Left forelimb (tissue), 1 donor: ENCODE measurements around the gene TP73.

Experiments
- DNase-seq: peaks from one replicate; pipeline ENCODE4 v3.0.0-alpha.2; 2018; ENCODE audit warnings: low spot score

Gene TP73

DNA sequence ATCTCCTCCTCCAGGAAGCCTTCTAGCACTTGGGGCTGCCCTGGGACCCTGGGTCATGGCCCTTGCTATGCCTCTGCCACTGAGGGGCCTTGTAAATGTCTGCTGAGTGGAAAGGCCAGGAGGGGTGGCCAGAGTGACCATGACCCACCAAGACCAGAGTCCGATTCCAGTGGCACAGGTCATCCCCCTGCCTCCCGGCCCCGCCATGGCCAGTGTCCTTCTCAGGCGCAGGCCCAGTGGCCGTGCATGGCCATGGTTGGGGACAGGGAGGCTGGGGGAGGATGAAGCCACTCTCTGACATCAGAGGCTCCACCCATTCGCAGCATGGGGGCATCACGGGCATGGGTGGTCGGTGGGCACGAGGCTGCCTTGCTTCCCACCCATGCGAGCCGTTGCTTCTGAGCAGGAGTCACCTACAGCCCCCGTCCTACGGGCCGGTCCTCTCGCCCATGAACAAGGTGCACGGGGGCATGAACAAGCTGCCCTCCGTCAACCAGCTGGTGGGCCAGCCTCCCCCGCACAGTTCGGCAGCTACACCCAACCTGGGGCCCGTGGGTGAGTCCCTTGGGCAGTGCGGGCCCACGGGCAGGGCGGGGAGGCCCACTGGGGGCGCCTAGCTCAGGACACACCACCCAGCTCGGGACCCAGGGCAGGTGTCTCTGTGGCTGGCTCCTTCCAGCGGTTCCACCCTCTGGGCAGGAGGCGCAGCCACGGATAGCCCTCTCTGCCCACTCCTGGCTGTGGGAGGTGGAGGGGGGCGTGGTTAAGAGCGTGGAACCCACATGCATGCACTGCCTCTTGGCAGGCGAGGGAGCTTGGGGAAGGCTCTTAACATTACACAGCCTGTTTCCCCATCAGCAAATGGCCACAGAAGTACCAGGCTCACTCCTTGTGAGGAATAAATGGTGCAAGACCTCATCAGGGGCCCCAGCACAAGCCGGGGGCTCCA is 77.6 kb downstream of the TP73 start:
- DNase-seq: no peak

DNA sequence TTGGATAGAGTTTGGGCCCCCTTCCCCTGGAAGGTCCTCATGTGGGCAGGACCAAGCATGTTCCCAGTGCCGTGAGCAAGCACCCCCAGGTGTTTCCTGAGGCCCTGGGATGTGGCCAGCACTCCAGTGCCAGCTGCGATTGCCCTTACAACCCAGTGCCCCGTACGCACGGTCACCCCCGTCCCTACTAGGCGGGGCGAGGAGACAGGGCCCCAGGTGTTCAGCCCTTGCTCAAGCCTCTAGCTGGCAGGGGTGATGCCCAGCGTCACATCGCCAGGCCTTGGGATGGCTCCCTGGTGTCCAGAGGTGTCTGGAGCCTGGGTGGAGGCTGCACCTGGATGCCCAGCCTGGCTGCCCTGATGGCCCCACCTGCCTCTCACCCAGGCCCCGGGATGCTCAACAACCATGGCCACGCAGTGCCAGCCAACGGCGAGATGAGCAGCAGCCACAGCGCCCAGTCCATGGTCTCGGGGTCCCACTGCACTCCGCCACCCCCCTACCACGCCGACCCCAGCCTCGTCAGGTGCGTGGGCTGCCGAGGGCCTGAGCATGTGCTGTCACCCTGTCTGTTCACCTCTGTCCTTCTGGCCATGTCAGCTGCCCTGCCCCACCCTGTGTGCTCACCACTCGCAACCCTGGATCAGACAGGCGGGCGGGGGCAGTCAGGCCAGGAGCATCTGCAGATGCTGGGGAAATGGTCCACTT is 78.4 kb downstream of the TP73 start:
- no peak for DNase-seq

DNA sequence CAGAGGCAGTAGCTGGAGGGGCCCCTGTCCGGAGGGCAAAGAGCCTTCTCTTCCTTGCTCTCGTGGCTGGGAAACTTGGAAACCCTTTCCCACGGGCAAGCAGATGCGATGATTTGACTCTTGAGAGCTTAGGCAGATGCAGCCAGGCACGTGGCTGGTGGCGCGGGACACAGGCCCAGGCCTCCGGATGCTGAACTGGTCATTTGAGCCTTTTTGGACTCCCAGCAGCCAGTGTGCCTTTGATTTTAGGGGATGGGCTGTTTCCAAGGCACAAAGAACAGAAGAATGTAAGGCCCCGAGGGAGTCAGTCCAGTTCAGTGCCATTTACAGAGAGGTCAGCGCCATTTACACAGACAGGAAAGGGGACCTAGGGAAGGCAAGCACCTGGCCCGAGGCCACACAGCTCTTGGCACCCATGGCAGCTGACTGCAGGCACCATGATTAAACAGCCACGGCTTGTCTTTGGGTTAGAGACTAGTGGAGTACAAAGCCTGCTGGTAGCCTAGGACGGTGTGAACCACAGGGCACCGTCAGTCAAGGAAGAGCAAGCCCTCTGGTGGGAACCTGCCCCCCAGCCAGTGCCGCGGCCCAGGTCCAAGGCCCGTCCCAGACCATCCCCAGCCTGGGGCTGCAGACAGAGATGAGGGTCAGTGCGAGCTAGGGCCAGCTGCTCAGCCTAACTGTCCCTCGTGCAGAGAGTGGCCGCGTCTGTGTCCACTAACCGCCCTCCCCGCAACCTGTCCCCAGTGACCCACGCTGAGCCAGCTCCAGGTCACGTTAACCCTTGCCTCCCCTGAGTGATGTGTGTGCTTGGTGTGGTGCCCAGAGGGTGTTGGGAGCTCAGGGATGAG is 79.5 kb downstream of the TP73 start:
- DNase-seq: no peak

DNA sequence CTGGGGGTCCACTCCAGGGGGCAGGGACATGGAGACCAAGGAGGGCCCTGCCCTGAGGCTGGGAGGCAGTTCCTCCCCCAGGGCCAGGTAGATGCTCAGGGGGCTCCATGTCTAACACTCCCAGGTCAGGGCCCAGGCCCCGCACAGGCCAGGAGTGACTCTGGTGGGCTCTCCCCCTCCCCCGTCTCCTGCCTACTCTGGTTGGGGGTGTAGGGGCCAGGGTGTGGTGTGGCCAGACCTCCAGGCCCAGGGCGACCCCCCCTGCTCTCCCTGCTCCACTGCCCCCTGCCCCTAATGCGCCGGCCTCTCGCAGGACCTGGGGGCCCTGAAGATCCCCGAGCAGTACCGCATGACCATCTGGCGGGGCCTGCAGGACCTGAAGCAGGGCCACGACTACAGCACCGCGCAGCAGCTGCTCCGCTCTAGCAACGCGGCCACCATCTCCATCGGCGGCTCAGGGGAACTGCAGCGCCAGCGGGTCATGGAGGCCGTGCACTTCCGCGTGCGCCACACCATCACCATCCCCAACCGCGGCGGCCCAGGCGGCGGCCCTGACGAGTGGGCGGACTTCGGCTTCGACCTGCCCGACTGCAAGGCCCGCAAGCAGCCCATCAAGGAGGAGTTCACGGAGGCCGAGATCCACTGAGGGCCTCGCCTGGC is 80.2 kb downstream of the TP73 start:
- DNase-seq: no peak

DNA sequence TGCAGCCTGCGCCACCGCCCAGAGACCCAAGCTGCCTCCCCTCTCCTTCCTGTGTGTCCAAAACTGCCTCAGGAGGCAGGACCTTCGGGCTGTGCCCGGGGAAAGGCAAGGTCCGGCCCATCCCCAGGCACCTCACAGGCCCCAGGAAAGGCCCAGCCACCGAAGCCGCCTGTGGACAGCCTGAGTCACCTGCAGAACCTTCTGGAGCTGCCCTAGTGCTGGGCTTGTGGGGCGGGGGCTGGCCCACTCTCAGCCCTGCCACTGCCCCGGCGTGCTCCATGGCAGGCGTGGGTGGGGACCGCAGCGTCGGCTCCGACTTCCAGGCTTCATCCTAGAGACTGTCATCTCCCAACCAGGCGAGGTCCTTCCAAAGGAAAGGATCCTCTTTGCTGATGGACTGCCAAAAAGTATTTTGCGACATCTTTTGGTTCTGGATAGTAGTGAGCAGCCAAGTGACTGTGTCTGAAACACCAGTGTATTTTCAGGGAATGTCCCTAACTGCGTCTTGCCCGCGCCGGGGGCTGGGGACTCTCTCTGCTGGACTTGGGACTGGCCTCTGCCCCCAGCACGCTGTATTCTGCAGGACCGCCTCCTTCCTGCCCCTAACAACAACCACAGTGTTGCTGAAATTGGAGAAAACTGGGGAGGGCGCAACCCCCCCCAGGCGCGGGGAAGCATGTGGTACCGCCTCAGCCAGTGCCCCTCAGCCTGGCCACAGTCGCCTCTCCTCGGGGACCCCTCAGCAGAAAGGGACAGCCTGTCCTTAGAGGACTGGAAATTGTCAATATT is 81.0 kb downstream of the TP73 start:
- DNase-seq: no peak

DNA sequence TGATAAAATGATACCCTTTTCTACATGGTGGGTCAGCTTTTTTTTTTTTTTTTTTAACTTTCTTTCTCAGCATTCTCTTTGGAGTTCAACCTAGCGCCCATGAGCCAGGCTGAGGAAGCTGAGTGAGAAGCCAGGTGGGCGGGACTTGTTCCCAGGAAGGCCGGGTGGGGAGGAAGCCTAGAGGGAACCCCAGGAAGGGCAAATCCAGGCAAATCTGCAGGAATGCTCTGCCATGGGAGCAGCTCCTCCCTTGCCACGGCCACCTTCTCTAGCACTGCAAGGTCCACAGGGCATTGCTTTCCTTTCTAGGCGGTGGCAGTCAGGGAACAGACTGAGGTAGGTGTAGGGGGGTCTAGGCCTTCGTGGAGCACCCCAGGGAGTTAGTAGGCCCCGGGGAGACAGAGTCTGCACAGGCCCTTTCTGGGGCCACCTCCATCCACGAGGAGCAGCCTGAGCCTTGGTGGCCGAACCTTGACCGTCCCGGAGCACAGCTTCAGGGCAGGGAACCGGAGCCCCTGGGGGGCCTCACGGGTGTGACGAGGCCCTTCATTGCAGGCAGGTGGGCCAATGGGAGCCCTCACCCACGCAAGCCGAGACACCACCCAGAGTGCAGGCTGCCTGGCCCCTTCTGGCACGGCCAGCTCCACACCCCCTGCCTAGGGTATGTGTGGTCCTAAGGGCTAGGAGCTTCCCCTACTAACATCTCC is 81.7 kb downstream of the TP73 start:
- DNase-seq: no peak

DNA sequence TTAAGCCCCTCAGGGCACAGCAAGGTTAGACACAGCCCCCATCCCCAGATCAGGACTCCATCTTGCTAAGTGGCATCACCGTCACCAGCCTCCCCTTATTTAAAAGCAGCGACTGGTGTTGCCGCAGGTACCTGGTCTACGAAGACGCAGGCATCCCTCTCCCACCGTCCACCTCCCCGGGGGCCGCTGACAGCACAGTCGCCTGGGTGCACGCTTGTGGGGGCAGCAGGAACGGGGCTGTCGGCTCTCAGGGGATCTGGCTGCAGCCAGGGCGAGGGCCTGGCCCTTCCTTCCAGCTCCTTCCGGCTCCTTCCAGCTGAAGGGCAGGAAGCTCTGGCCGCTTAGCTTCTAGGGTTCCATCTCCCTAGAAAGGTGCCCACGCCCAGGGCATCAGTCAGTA is 82.3 kb downstream of the TP73 start:
- DNase-seq: no peak

DNA sequence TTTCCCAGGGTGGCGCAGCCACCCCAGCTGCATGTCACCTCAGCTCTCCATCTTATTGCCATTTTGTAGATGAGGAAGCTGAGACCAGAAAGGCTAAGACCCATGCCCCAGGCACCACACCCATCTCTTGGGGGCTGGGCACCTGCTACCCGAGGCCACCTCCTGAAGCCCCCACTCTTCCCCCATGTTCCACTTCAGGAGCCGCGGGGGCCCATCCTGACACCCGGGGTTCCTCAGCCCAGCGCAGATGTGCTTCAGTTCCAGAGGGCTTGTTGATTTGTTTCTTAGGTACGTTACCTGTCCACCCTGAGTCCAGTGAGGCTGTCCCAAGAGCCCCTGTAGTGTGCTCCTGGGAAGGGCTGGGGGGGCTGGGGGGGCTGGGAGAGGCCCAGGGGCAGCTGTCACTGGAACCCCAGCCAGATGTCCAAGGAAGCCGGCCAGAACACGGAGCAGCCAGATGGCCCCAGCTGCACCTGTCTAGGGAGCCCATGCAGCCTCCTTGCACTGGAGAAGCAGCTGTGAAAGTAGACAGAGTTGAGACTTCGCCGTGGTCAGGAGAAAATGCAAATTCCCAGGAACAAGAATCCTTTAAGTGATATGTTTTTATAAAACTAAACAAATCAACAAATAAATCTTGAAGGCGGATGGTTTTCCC is 82.8 kb downstream of the TP73 start:
- DNase-seq: no peak

DNA sequence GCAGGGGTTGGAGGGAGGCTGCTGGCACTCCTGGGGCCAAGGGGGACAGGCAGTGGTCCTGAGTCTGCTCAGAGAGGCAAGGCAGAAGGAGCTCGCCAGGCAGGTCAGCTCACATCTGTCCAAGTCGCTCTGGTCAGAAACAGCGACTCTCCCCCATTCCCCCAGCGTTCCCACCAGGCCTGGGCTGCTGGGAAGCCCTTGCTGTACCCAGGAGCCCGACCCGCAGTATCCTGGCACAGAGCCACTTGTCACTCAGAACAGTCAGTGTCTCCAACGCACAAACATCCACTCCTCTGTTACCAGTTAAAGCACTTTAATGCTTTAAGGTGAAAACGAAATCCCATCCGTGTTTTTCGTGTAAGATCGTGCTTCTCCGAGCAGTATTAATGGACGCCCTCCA is 83.4 kb downstream of the TP73 start:
- no peak for DNase-seq

DNA sequence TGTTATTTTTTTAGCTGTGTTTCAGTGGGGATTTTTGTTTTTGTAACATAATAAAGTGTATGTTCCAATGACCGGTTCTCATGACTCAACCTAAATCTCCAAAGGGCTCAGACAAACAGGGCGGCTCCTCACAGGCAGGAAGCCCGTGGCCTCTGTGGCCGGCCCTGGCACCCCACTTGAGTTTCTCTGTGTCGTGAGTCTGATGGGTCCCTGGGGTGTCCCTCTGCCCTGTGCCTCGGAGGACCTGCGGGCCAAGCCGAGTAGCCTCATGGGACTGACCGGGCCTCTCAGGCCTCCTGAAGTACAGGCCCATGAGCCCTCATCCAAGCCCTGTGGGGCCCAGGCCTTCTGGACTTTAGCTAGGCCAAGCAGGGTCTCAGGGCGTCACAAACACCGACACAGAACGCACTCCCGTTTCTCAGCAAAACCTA is 83.8 kb downstream of the TP73 start:
- DNase-seq: no peak

DNA sequence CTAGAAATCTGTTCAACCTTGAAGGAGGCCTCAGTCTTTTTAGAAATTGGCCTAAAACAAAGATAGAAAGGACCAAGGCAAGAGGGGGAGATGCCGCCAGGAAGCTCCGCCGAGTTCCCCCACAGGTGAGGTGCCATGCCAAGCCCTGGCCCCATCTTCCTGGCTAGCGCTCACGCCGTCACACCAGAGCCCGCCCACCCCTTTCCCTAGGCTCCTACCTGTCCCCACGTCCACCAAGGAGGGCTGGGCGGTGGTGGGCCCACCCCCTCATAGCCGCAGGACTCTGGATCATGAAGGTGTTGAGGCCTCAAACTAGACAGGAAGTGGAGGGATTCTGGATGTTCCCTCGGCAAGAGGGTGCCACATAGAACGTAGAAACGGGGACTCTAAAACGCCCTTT is 84.4 kb downstream of the TP73 start:
- DNase-seq: no peak

DNA sequence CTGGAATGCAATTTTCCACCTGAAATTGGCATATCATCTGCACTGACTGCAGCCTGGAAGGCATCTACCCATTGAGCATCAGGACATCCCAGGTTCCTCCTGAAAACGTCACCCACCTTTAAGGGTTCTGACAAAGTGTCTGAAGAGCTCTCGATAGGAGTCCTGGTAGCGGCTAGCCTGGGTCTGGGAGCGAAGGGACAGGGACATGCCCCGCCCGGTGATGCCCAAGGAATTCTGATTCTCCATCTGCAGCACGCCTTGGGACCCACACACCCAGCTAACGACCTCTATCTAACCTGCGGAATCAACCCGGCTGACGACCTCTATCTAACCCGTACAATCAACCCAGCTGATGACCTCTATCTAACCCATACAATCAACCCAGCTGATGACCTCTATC is 86.6 kb downstream of the TP73 start:
- no peak for DNase-seq

DNA sequence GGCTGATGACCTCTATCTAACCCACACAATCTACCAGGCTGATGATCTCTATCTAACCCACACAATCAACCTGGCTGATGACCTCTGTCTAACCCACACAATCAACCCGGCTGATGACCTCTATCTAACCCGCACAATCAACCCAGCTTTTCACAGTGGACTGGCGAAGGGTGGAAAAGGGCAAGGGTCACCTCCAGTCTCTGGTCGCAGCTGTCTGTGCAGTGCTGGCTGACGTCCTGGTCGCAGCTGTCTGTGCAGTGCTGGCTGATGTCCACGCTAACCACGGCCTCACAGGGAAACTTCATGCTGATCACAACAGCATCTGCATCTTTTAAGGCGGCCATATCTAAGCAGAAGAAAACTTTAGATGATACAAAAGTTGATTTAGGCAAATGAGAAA is 87.7 kb downstream of the TP73 start:
- DNase-seq: no peak

DNA sequence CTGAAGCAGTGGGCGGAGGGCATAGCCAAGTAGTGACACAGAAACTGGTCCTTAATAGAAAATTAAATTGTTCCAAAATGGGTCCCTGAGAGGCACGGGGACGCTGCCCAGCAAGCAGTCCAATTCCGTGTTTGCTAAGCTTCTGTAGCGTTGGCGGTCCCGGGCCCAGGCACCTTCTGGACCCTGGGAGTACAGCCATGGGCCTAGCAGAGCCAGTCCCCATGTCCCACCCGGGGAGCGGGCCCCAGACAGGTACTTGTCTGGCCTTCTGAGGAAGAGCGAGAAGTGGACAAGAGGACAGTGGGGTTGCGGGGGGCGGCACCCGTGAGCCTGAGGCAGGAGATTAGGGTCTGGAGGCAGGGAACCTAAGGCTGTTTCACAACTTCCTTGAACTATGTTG is 88.4 kb downstream of the TP73 start:
- no peak for DNase-seq

DNA sequence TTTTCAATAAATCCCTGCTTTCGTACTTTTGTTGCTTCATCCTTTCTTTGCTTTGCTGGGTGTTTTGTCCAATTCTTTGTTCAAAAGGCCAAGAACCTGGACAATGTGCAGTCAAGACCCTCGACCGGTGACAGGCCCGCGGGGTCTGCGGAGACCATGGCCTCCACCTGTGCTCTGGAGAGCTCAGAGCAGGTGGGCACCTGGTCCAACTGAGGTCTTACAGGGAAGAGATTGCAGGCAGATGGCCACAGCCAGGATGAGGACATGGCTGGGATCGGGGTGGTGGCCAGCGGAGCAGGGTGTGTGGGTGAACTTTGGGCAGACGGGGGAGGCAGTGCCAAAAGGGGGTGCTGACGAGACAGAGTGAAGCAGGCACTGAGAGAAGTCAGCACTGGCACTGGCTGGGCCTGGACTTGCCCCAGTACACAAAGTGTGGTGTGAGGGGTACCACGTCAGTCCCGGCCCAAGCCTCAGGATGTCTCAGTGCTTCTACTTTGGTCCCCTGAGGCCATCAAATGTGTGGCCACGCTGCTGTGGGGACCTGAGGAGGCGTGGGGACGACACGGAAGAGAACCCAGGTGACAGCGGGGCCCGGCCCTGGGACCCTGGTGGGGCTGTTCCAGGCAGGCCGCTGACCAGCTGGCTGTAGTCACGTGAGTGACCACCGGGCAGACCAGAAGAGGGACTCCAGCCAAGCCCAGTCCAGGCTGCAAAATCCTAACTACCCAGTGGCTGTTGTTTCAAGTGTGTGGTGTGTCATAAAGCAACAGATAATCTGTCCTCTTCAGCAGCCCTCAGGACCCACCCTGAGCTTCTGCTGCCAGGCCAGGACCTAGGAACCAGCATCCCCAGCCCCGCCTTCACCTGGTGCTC is 89.5 kb downstream of the TP73 start:
- no peak for DNase-seq

DNA sequence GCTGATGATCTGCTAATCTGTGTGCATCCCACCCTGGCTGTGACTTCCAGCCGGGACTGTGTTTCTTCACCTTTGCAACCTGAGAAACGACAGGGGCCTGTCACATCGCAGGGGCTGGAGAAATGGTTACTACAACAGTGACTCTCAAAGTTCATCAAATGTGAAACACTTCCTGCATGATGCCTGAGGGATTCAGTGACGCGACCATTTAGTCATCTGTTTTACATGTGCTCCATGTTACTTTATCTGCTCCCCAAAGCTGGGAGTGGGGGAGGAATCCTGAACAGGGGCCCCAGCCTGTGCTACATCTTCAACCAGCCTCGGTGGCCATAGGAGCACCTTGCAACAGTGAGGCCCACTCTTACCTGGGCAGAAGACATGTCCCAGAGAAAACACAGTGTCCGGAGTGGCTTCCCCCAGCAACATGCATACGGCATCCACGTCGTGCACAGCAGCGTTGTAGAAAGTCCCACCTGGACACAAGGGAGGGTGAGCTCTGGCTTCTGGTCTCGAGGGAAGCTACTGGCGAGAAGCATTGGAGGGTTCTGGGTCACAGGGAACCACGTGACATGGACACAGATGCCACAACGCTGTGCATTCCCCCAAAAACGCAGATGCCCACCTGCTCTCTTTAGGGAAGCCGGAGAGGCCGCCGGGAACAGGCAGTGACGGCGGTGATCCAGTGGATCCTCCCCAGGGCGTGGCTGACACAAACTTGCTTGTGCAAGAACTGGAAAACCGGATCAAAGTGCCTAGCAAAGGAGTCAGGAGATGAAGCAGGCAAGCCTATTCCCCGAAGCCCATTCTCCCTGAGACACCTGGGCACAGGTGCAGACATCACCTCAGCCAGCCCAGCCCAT is 90.4 kb downstream of the TP73 start:
- DNase-seq: no peak

DNA sequence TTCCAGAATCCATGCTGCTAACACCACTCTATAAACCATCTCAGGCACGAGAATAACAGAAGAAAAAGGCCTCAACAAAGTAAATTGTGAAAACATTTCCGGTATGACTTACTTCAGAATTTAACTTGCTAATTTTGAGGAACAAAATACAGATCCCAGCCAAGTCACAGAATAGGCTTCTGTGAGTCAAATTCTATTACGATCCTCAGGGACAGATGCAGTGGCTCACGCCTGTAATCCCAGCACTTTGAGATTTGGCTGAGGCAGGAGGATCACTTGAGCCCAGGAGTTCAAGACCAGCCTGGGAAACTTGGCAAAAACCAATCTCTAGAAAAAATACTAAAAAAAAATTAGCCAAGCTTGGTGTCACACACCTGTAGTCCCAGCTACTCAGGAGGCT is 91.1 kb downstream of the TP73 start:
- DNase-seq: no peak

DNA sequence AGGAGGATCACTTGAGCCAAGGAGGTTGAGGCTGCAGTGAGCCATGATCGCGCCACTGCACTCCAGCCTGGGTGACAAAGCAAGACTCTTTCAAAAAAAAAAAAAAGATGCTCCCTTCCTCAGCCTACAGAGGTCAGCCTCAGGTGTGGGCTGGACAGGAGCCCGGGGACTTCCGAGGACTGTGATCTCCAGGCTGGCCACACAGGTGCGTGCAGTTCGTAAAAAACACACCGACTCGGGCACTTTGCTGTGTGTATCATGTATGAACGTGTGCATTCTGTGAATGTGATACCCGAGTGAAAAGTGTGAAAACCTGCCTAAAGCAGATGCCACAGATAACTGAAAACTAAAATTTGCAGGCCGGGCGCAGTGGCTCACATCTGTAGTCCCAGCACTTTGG is 91.5 kb downstream of the TP73 start:
- no peak for DNase-seq
